HT1080 (cell line): ENCODE data around the gene BRICD5. TPM values are rescaled to one million over a fixed set of nuclear protein-coding genes. Genes with fewer than 3 reads are reported as not detected.
"Not testable (repeated sequence)": the region's sequence is repeated elsewhere in the genome, so short reads cannot be mapped to it uniquely, and the experiment has no call there.

Experiments used
- DNase-seq: peaks from one replicate; pipeline ENCODE4 v3.0.0-alpha.2; 2015; ENCODE audit warnings: low read depth
- polyA plus RNA-seq, 2 experiments: library from polyadenylated mRNA; depleted of rRNA; stranded (reverse); fragments of >200 nt; gene quantifications; 2 replicates each; pipeline ENCODE4 v1.2.3, GENCODE V29; 2015
- total RNA-seq: library from RNA; depleted of rRNA; stranded (reverse); fragments of >200 nt; shearing (Covaris generic); gene quantifications from 2 replicates; pipeline ENCODE4 v1.2.3, GENCODE V29; 2014; rRNA removed

BRICD5 gene
- 2.0 and 7.3 TPM in 2 replicates for total RNA-seq
- polyA plus RNA-seq (2015; cell fraction: cytosol; rRNA removed), result 0.33 and 0.59 TPM in 2 replicates
- 9.2 and 12.6 TPM in 2 replicates for polyA plus RNA-seq (2015; cell fraction: nucleus; rRNA removed)

- no peak for DNase-seq
Observed at GRCh38 chr16:2210386-2211365, at the start of gene BRICD5. TSS of gene BRICD5 (minus strand) at chr16:2210863. CDS start at chr16:2210833, 30 bp downstream.

GRCh38 chr16:2260250-2260649, 49.6 kb upstream of the BRICD5 start:
- no peak for DNase-seq

- not testable (repeated sequence) for DNase-seq
Observed at GRCh38 chr16:2258530-2258929, 47.9 kb upstream of the BRICD5 start.

- no peak for DNase-seq
Observed at GRCh38 chr16:2257726-2258125, 47.1 kb upstream of the BRICD5 start.

GRCh38 chr16:2256531-2257140, 46.0 kb upstream of the BRICD5 start:
- DNase-seq, result no peak

DNA sequence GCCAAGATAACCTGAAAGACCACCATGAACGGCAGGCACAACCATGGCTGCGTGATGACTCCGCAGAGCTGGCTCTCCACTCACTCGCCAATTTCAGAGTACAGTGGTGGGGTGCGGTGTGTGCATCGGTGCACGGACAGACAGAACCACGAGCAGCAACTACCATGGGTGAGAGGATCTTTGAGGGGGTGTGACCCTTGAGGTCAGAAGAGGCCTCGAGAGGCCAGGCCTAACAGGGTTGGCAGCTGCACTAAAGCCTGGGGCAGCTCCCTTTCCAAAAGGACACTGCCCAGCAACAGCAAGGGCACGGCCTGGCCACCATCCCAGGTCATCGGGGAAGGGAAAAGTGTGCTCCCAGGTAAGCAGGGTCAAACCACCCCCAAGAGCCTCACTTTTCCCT, 42.6 kb upstream of the BRICD5 start:
- no peak for DNase-seq

DNA sequence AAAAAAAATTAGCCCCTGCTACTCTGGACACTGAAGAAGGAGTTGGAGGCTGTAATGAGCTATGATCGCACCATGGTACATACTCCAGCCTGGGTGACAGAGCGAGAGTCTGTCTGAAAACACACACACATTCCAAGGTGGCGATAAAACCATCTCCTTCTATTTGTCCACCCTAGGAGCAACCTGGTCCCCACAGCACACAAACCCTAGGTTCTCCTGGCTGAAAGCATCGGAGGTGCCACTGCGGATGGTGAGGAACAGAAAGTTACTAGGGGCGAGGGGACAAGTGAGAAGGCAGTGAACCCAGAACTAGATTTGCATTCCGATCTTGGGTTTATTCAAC, 42.1 kb upstream of the BRICD5 start:
- no peak for DNase-seq

DNA sequence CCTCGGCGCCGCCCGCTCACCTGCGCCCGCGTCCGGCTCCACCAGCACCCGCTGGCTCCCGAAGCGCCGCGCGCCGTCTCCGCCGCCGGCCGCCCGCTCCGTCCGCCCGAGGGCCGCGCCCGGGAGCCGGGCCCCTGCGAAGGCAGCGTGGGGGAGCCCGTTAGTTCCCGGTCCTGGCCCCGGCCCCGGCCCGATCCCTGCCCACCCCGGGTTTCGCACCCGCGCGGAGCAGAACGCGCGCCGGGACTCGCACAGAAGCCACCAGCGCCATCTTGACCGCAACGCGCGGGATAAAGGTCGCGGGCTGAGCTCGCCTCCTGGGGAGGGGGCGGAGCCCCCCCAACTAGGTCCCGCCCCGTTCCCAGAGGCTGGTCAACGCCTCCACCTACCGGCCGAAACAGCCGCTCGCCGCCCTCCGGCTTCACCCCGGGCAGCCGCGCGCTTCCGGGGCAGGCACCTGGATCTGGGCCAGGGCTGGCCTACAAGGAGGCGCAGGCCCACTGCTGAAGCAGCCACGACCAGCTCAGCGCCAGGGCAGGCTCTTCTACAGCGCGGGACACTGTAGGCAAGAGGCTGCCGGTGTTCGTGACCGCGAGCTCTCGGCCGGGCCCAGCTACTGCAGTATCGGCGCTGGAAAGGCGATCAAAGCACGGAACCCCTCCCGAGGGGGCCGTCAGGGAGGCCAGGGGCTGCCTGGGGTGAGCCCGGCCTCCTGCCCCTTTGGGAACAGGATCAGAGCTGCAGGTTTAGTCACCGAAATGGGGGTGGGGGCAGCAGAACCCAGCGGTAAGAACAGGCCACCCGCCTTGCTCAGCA, 40.8 kb upstream of the BRICD5 start, which contains the start of gene ECI1:
ECI1 (minus strand) TSS at position 292 of the 816 bp plus-strand sequence; CDS start at position 271, 21 bp downstream.
- DNase-seq, result peak; percentile 96

- peak; percentile 55 for DNase-seq
Observed at GRCh38 chr16:2250652-2251295, 40.1 kb upstream of the BRICD5 start.

GRCh38 chr16:2246301-2246885, 35.7 kb upstream of the BRICD5 start:
- no peak for DNase-seq

GRCh38 chr16:2244926-2245795, 34.5 kb upstream of the BRICD5 start:
- DNase-seq, result no peak

DNA sequence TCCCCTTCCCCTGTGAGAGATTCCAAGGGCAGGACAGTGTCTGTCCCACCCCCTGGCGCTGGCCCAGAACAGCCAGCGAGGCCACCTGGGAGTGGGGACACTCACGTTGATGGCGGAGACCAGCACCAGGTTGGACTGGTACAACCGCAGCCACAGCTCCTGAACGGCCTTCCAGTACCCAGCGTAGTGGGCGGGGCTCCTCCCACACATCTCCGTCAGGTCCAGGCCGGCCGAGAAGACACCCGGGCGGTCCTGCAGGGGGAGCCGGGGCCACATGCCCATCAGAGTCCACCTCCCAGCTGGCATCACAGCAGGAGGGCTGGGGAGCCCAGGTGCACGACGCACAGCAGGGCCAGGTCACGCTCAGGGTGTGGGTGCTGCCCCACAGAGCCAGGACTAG, 33.6 kb upstream of the BRICD5 start:
- DNase-seq, result no peak

- DNase-seq, result no peak
Observed at GRCh38 chr16:2243781-2244180, 33.1 kb upstream of the BRICD5 start.

GRCh38 chr16:2243031-2243528, 32.4 kb upstream of the BRICD5 start:
- no peak for DNase-seq

DNA sequence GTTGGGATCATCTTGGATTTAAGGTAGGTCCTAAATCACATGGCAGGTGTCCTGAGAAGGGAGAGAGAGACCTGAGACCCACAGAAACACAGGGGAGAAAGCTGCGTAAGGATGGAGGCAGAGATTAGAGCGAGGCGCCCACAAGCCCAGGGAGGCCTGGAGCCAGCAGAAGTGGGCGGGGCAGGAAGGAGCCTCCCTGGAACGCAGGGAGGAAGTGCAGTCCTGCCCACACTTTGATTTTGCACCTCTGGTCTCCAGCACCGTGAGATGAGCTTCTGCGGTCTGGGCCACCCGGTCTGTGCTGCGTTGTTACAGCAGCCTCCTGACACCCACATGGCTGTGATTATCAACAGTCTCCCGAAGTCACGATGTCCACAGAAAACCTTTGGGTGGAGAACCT, 31.9 kb upstream of the BRICD5 start:
- DNase-seq, result no peak

GRCh38 chr16:2240331-2240730, 29.7 kb upstream of the BRICD5 start:
- not testable (repeated sequence) for DNase-seq

DNA sequence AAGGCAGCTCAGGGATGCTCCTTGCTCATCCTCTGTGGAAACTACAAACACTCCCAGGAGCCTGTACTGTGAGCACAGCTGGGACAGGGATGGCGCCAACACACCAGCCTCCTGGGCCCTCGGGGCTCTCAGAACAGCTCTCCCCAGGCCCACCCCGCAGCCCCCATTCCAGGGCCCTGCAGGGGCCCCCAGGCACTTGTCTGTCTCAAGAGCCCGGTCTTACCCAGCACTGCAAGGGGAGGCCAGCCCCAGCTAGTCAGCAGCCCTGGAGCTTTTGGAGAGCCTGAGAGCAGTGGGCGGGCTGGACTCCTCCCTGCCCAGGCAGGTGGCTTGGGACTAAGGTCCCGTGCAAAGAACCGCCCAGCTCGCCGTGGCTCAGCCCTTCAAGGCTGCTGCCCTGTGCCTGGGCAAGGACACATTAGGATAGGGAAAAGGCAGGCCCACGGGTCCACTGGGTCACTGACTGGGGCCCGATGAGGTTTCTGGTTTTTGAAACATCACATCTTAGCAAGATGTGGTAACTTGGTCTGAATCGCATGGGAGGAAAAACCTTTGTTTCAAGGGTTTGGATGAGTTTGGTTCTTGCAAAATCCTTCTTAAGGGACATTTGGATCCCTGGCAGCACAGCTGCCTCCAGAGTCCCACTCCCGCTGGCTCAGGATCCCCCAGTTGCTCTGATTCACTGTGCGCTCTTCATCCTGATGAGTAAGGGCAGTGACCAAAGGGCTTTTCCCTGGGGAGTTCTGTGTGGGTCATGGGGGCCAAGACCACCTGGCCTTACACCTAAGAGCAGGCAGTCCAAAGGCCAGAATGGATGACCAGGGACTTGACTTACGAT, 28.4 kb upstream of the BRICD5 start:
- no peak for DNase-seq

DNA sequence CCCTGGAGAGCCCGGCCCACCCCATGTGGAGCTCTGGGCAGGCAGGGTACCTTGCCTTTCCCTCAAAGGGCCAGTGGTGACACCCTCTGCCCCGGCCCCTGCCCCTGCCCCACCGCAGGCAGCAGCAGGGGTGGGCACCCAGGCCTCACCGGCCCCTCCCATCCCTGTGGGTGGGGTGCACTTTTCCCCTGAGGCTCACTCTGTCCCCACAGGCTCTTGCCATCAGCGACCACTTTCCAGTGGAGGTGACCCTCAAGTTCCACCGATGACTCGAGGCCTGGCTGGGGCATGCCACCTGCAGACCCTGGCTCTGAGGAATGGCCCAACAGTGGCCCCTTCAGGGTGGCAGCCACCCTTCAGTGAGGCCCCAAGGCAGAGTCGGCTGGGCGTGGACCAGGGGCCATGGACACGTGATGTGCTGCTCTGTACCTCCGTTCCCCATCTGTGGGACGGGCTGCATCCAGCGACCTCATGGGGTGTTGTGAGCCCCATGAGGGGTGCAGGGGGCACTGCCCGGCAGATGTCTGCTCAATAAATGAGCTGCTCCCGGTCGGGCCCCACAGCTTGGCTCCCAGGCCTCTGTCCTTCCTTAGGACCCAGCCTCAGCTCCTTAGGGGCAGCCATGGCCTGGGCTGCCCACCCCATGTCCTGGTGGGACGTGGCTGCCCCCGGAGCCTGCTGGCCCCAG, 27.6 kb upstream of the BRICD5 start:
- DNase-seq, result no peak
